ENCODE measurements around the gene SNW1.

DNA sequence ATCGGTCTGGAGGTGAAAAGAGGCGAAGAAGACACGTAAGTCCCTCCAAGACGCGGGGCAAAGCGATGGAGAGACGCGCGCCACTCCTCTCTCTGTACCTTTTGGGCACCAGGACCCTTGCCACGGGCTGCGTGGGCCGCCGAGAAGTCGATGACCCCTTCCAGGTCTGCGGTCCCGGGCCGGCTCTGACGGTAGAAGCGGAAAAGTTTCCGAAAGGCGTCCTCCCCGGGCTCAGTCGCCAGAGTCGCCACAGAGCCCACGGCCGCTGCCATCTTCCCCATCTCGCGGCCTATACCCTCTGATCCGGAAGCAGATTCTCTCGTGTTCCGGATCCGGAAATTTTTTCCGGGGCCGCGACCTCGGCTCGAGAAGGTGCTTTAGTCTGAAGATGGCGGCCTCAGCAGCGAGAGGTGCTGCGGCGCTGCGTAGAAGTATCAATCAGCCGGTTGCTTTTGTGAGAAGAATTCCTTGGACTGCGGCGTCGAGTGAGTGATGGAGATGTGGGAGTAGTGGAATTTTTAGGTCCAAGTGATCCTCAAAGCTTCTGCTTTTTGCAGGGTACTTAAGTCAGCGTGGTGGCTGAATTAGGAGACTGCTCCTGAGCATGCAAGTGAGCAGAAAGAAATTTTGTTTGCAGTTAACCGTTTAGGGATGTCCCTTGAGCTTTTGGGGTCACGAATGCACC lies 53.1 kb downstream of the SNW1 start, which contains the start of the genes ALKBH1 and SLIRP:
- TF ChIP-seq, protein P1, sequence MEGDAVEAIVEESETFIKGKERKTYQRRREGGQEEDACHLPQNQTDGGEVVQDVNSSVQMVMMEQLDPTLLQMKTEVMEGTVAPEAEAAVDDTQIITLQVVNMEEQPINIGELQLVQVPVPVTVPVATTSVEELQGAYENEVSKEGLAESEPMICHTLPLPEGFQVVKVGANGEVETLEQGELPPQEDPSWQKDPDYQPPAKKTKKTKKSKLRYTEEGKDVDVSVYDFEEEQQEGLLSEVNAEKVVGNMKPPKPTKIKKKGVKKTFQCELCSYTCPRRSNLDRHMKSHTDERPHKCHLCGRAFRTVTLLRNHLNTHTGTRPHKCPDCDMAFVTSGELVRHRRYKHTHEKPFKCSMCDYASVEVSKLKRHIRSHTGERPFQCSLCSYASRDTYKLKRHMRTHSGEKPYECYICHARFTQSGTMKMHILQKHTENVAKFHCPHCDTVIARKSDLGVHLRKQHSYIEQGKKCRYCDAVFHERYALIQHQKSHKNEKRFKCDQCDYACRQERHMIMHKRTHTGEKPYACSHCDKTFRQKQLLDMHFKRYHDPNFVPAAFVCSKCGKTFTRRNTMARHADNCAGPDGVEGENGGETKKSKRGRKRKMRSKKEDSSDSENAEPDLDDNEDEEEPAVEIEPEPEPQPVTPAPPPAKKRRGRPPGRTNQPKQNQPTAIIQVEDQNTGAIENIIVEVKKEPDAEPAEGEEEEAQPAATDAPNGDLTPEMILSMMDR (IDR thresholded peaks at IDR 0.05): peak in 4 of 6 experiments; percentile 1 to 16 (median 4)
- peak; percentile 63 to 68 for TF ChIP-seq POLR2A (IDR thresholded peaks at IDR 0.05)
